ENCODE results near the gene PALM3.
A peak's percentile ranks its signal among the peaks of the same experiment; 100 is the strongest.

The PALM3 gene, protein sequence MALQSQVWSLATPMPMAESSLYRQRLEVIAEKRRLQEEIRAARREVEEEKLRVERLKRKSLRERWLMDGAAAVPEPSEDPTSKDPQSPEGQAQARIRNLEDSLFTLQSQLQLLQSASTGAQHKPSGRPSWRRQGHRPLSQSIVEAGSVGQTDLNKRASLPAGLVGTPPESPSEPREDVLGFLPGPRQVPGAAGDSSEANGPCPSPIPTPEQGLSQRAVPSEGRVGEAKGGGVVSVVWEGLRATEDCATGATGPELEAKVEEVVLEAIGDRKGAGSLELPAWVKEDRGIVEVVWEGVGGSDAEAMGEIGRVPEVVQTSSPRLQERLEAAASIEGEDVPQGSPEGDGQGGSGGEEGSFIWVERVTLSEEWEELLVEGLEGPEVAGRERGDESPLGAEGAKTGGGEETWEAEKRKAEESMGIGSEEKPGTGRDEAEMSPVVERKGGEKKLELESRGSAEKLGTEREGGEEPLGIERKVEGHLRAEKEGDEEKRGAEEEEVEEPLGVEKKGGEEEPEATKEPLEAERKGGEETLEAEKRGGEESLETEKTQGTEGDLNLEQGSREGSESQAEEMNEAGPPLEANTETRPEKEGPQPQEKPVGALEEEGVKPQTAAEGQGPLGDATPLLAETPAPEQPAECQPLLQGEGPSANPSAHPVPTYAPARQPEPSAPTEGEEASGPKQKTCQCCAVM
- total RNA-seq, result 0 to 0.72 (median 0.04) reads per million in 4 experiments

DNA sequence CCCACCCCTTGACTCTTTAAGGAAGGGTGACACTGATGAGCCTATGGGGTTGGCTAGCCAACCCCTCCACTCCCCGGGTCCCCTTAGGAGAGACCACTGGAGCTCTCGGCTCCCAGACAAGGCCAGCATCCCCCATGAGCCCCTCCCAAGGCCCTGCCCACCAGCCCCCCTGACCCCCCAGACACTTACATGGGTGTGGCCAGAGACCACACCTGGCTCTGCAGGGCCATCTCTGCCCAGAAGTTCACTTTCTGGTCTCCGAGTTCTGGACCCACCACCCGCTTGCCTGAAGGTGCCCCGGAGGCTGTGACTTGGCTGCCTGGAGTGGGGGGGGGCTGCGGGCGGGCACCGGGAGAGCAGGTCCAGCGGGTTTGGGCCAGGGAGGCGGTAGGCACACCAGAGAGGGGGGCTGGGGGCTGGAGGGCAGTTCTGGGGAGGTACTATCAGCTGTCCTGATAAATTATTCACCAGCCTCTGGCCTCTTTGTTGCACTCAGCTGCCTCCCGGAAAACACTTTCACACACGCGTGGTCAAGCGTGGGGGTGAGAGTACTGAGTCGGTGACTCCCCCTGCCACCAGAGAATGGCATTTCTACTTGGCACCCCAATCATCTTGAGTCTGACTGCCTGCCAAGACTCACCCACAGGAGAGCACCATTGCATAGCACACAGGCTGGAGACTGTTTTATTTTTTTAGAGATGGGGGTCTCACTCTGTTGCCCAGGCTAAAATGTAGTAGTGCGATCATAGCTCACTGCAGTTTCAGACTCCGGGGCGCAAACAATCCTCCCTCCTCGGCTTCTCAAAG lies at the start of gene PALM3:
PALM3 (minus strand) TSS at position 326 of the 807 bp plus-strand sequence; CDS start at position 230, 96 bp downstream.
- no peak for DNase-seq

DNA sequence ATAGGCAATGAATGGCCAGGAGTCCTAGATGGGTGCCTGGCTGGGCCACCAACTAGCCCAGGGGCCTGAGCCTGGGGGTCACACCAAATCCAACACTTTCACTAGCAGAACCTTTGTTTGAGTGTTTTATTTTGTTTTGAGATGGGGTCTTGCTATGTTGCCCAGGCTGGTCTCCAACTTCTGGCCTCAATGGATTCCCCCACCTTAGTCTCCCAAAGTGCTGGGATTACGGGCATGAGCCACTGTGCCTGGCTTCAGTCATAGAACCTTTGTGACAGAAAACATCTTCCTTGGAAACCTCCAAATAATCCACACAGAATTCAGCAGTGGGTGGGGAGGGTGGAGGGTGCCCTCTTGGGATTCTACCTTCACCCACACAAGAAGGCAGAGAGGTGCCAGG lies 49.6 kb upstream of the PALM3 start:
- DNase-seq, result no peak

DNA sequence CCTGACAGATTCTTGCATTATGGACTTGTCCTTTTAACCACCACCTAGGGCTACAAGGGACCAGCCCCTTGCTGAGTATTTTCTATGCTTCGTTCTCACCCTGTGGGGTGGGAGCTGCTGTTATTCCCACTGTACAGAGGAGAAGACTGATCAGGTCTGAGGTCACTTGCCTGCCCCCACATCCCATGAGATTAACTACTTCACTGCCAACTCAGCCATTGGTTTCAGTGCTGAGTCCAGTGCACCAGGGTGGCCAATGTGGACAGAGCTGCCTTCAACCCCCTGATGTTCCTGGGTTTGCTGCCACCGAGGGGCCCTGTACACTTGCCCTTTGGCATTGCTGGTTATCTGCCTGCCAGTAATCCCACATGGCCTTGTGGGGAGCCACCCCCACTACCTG lies 48.8 kb upstream of the PALM3 start:
- no peak for DNase-seq

DNA sequence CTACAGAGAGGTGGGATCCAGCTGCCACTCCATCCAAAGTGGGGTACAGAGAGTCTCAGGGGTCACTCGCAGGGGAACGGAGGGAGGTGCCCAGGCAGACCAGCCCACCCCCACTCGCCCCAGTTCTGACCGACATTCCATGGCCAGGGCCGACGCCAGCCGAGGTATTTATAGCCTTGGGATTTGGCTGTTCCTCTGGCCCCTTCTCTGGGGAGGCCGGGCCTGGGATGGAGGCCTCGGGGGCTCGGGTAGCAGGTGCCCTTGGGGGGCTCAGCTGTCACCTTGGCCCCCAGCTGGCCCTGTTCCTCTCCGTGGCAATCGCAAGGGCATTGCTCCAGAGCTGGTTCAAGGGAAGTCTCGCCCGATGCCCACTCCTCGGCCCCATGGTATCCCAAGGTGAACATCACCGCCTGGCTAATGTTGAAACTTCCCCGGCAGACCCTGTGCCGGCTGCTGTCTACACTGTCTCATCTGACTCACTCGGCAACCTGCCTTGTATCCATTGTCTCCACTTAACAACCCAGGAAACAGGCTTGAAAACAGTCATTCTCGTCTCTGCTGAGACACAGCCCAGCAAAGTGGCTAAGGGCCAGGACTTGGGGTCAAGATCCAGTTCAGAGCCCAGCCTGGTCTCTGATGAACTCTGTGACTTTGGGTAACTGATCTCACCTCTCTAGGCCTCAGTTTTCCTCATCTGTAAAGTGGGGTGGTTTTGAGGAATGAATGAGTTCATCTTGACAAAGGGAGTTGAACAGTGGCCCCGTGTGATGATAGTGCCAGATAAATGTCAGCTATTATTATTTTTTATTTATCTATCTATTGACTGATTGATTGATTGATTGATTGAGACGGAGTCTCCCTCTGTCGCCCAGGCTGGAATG lies 45.9 kb upstream of the PALM3 start:
- DNase-seq, result no peak

DNA sequence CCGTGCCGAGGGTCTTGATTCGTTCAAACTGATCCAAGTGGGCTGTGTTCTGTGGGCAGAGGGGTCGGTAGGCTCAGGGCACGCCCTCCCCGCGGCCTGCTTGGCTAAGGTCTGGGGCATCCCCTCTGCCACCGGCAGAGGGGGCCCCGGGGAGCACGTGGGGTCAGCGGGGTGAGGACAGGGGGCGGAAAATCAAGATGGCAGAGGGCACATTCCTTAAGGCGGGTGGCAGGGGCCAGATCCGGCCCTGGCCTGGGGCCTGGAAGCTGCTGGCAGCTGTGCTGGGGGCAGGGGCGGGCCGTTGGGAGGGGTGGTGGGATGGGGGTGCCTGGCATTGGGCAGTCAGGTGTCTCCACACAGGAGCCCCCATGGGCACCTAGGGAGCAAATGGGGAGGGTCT lies 45.0 kb upstream of the PALM3 start:
- no peak for DNase-seq

DNA sequence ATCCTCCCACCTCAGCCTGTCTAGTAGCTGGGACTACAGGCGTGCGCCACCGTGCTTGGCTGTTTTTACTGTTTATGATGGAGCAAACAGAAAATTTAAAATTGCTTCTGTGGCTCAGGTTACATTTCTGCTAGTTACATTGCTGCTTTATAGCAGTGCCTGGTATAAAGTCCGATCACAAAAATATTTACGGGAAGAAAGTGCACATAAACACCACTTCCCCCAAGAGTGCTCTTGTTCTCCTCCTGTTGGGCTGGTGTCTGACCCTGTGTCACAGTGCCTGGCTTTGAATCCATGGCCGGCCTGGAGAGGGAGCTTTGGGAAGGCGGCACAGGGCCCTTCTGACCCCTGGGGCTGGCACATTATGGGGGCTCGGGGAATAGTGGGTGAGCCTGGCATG lies 43.8 kb upstream of the PALM3 start:
- DNase-seq, result no peak

DNA sequence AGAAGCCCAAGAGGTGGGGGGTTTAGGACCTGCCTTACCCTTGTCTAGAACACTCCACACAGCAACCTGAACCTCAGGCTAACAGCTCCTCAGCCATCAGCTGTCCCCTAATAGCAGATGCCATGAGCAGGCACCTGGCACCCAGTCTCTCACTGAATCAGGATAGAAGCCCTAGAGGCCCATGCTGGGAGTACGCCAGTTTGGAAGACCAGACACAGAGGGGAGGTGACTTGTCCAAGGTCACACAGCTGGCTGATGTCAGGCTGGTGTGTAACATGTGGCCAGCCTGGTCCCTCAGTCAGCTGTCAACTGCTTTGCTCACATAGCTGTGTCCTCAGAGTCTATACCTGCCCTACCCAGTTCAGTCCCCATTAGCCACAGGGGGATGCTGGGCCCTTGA lies 41.4 kb upstream of the PALM3 start:
- no peak for DNase-seq

DNA sequence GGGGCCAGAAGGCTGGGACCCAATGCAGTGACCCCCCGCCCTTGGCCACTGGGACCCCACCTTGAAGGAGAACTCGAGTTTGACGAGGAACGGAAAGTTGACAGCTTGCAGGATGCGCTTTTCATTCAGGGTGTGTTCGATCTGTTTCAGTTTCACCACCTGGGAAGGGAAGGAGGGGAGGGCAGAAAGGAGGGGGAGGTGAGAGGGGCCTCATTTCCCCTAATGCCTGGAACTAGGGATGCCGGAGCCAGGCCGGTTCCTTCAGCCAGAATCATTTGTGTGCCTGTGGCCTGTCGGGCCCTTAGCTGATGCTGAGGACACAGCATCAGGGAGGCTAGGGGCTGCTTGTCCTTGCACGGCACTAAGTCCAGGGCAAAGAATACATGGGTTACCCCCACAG lies 40.9 kb upstream of the PALM3 start:
- DNase-seq, result no peak

DNA sequence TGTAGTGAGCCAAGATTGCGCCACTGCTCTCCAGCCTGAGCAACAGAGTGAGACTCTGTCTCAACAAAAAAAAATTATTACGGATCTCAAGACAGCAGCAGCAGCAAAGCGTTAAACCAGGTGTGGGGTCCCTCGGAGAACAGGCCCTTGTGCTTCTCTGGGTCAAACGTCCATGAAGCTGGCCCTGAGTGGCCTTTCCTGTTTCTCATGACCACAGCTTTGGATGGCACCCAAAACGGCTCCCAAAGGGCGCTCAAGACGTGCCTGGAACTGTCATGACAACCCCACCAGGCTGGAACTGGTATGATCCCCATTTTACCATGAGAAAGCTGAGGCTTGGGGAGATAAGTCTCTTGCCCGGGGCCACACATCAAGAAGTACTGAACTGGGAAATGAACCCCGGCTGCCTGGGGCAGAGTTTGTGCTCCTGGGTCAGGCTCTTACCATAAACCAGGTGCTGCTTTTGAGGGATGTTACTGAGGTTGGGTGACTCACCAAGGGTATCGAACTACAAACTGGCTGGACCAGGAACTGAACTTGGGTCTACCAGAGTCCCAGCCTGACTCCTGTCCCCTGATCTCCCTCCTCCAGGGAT lies 40.3 kb upstream of the PALM3 start:
- DNase-seq, result no peak

DNA sequence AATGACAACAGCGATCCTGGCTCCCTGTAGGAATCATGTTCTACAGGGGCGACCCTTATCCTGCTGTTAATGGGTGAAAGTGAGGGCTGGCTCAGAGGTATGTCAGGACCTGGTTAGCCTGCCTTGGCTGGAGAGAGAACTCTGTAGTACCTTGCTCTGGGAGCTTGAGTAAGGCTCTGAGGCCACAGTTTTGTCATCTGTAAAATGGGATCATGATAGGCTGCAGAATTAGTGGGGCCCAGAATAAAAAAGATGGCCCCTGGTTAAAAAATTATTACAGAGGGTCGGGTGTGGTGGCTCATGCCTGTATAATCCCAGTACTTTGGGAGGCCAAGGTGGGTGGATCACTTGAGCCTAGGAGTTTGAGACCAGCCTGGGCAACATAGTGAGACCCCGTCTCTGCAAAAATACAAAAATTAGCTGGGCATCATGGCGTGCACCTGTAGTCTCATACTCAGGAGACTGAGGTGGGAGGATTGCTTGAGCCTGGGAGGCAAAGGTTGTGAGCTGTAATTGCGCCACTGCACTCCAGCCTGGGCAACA lies 39.2 kb upstream of the PALM3 start:
- DNase-seq, result no peak

DNA sequence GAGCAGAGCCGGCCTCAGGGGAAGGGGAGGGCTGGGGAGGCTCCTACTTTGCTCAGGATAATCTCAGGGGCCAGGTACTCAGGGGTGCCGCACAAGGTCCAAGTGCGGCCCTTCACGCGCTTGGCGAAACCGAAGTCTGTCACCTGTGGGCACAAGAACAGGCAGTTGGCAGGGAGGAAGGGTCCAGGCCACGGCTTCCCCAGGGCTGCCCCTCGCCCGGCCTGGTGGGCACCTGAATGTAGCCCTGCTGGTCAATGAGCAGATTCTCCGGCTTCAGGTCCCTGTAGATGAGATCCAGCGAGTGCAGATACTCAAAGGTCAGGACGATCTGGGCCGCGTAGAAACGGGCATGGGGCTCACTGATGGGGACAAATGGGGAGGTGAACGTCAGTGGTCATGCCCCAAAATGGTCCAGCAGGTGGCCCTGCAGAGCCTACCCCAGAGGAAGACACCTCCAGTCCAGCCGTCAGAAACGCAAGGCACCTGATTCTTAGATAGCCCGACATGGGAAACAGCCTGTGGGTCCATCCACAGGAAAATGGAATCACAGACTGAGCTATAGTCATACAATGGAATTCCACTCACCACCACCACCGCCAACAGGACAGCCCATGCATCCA lies 35.8 kb upstream of the PALM3 start:
- no peak for DNase-seq

DNA sequence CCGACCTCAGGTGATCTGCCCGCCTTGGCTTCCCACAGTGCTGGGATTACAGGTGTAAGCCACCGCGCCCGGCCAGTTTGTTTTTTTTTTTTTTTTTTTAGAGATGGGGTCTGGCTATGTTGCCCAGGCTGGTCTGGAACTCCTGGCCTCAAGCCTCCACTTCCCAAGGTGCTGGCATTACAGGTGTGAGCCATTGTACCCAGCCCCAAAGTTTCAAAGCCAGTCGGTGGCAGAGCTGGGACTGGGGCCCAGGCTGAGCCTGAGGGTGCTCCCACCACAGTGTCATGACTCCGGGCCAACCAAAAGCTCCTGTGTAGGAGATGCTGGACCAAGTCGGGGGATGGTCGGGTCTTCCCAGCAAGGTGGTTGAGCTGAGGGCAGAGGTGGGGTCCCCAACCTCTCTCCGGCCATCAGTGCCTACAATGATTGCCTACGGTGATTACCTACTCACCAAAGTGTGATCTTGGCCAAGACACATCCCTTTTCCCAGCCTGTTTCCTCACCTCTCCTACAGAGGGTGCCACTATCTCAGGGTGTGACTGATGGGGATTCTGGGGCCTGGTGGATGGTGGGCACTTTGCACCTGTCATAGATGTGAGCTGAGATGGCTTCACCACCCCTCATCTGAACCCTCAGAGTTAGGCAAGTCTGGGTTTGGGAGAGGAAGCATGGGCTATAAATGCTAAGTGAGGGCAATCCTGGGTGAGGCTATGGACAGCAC lies 34.6 kb upstream of the PALM3 start:
- DNase-seq, result no peak

DNA sequence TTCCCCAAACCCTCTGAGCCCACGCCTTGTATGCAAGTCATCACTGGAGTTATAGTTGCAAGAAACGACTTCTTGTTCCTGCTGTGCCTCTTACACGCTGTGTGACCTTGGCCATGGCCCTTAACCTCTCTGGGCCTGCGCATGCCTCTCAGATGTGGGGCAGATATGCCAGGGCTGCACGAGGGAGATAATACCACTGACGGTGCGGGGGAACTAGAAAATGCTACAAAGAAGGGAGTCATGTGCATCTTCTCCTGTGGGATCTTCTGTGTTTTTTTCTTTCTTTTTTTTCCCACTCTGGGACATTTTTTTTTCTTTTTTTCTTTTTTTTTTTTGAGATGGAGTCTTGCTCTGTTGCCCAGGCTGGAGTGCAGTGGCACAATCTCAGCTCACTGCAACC lies 33.0 kb upstream of the PALM3 start:
- DNase-seq, result no peak

DNA sequence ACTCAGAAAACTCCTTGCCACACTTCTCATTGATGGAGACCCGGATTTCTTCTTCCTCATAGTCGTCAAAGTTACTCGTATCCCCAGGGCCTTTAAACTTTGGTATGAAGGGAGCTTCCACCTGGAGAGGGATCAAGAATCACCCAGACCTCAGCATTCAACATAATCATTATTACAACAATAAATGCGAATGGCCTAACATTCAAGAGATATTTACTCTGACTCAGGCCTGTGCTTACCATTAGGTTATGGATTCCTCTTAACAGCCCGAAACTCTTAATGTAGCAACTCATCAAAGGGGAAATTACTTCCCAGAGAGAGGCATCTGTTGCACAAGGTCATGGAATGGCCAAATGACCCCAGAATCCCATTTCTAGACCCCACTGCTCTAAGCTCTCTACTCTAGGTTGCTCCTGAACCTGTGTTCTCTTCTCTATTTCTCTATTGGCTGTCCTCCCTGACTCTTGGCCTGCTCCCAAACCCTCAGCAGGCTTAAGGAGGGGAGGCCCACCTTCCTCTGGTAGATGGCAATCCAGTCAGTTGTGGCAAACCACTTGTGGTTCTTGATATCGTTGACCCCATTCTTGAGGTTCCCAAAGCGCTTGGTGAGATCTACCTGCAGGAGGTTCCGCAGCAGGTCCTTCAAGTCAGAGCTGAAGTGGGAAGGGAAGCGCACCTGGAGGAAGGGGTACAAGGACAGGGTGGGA lies 31.4 kb upstream of the PALM3 start:
- DNase-seq, result no peak

DNA sequence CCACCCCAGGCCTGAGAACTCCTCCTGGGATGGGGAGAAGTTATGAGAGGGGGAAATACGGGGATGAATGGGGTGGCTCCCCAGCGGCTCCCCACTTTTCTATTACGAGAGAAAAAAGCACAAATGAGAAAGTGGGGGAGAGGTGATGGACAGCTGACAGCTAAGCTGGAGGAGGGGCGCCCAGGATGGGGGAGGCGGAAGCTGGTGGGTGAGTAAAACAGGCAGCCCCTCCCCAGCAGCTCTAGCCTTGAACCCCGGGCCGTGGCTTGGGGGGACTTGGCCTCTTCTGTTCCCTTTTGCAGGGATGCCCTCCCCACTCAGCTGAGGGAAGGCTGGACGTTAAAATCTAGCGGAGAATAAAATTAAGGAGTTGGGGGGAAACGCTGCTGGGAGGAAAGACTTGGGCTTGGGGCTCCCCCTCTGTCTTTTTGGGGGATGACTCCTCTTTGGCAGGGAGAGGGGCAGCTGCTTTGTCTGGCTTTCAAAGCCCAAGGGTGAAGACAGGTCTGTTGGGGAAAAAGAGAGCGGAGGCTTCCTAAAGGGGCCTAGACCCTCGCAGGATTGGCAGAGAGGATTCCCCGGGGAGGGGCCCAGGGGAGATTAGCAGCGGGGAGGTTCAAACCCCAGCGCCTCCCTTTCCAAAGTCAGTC lies 30.1 kb upstream of the PALM3 start:
- DNase-seq, result peak; percentile 49

DNA sequence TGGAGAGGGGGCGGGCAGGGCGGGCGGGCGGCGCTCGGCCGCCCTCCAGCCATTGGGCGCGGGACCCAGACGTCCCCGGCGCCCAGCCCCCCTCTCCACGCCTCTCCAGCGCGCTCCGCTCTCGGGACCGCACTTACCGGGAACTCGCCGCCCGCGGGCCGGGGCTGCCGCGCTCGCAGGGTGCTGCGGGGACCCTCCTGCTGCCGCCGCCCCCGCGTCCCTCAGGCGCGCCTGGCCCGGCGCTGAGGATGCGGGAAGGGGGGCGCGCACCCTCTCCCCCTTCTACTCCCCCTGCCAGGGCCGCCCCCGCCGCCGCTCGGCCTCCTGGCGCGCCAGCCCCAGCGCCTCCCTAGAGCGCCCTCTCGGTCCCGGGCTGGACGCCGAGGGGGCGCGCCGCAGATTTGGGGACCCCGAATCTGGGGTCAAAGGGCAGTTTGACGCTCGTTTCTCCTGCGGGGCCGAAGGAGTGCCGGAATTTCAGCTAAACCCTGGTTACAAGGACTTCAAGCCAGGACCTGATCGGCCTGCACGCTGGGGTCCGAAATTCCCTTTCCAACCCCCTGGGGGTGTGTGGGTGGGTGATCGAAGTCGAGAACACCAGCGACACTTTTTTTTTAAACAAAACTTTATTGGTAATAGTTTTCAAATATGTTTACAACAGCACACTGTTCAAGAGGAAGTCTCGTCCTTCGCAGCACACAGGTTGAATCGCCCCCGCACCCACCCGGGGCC lies 29.4 kb upstream of the PALM3 start:
- DNase-seq, result peak; percentile 61

DNA sequence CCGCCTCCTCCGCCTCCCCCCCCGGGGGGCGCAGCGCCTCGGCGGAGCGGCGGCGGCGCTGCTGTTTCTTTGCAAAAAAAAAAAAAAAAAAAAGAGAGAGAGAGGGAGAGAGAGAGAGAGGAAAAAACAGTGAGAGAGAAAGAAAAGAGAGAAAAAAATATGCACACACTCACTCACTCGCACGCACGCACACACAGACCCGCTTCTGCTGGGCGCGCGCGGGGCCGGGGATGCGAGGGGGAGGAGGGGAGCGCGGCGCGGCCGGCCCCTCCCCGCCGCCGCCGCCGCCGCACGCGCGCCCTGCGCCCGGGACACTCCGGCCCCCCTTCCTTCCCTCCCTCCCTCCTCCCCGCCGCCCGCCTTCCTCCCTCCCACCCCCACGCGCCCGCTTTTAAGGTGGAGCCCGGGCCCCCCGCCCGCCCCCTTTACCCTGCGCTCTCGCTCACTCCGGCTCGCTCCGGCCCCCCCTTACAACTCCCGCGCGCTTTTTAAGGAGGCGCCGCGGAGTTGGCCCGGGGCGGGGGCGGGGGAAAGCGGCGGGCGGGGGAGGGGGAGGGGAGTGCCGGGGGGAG lies 28.7 kb upstream of the PALM3 start, which contains the start of gene SAMD1:
SAMD1 (minus strand) TSS at position 243 of the 572 bp plus-strand sequence.
- DNase-seq, result peak; percentile 78

Data from effector CD8-positive, alpha-beta T cell (primary cell).